OCI-LY1 (cell line): Measurements from ENCODE around the gene BCAS2.

ENCODE experiments used
- H2AFZ ChIP-seq: fragments of 200-600 bp; sonication (generic), shearing (Covaris generic); 2 replicates; pipeline ENCODE4 v1.6.0; 2014; ENCODE audit warnings: antibody characterized with exemption, mild to moderate bottlenecking, low read length
- H3F3A ChIP-seq: fragments of 200-600 bp; sonication (generic), shearing (Covaris generic); 2 replicates; pipeline ENCODE4 v1.6.0; 2014; ENCODE audit warnings: mild to moderate bottlenecking, antibody characterized with exemption, low read length, moderate library complexity; ENCODE audit not compliant: insufficient read depth
- H3K27ac ChIP-seq: fragments of 200-600 bp; sonication (generic); 2 replicates; pipeline ENCODE4 v1.5.1; 2014; ENCODE audit warnings: low read length, mixed run types, mild to moderate bottlenecking, low read depth; ENCODE audit not compliant: poor library complexity, severe bottlenecking
- H3K27me3 ChIP-seq: fragments of 200-600 bp; sonication (generic); 2 replicates; pipeline ENCODE4 v1.6.0; 2014; ENCODE audit warnings: antibody characterized with exemption, mild to moderate bottlenecking, low read length, moderate library complexity; ENCODE audit not compliant: insufficient read depth
- H3K36me3 ChIP-seq: fragments of 200-600 bp; sonication (generic); 2 replicates; pipeline ENCODE4 v1.6.1; 2014; ENCODE audit warnings: mild to moderate bottlenecking, antibody characterized with exemption, low read length, moderate library complexity, mixed read lengths; ENCODE audit not compliant: insufficient read depth
- H3K4me1 ChIP-seq: fragments of 200-600 bp; sonication (generic); 2 replicates; pipeline ENCODE4 v1.5.1; 2014; ENCODE audit warnings: mild to moderate bottlenecking, low read length, moderate library complexity; ENCODE audit not compliant: insufficient read depth, severe bottlenecking
- H3K4me2 ChIP-seq: fragments of 200-600 bp; sonication (generic), shearing (Covaris generic); 2 replicates; pipeline ENCODE4 v1.6.1; 2014; ENCODE audit warnings: low read length
- H3K4me3 ChIP-seq: fragments of 200-600 bp; sonication (generic); 2 replicates; pipeline ENCODE4 v1.5.1; 2014; ENCODE audit warnings: low read length, low read depth, mild to moderate bottlenecking, mixed read lengths; ENCODE audit not compliant: poor library complexity, severe bottlenecking
- H3K79me2 ChIP-seq: fragments of 200-600 bp; shearing (Covaris generic); 2 replicates; pipeline ENCODE4 v1.6.1; 2016; ENCODE audit warnings: mixed run types, low read length, mixed read lengths; ENCODE audit not compliant: insufficient read depth
- H3K9ac ChIP-seq: fragments of 200-600 bp; sonication (generic), shearing (Covaris generic); 2 replicates; pipeline ENCODE4 v1.6.1; 2014; ENCODE audit warnings: mild to moderate bottlenecking, low read length, mixed read lengths
- H3K9me2 ChIP-seq: fragments of 200-600 bp; sonication (generic), shearing (Covaris generic); 2 replicates; pipeline ENCODE4 v1.6.1; 2014; ENCODE audit warnings: low read depth, mild to moderate bottlenecking, low read length, mixed read lengths
- H3K9me3 ChIP-seq: fragments of 200-600 bp; shearing (Covaris generic); 2 replicates; pipeline ENCODE4 v1.6.1; 2014; ENCODE audit warnings: low read length, mixed read lengths
- H4K20me1 ChIP-seq: fragments of 200-600 bp; sonication (generic), shearing (Covaris generic); 2 replicates; pipeline ENCODE4 v1.6.0; 2016; ENCODE audit warnings: mild to moderate bottlenecking, low read length; ENCODE audit not compliant: insufficient read depth
- EZH2 ChIP-seq: fragments of 200-600 bp; sonication (generic), shearing (Covaris generic); IDR thresholded peaks from 2 replicates; pipeline ENCODE4 v1.8.0; 2017; ENCODE audit warnings: borderline replicate concordance, mixed run types, mild to moderate bottlenecking, antibody characterized with exemption, low read length, moderate library complexity, mixed read lengths
- TF ChIP-seq, protein P1 (sequence below): fragments of 200-600 bp; sonication (generic), shearing (Covaris generic); IDR thresholded peaks from 2 replicates; pipeline ENCODE4 v1.5.1; 2017; ENCODE audit warnings: mild to moderate bottlenecking, antibody characterized with exemption, low read length, moderate library complexity, mixed read lengths

Gene BCAS2

GRCh38 chr1:114609826-114610225 is 28.4 kb upstream of the BCAS2 start:
- Histone ChIP-seq H4K20me1 (no peaks in the 10 kb centered on the region), H3K27me3 (no peaks in the 10 kb centered on the region), H3K27ac (no peak overlapping the region), H3K79me2 (no peaks in the 10 kb centered on the region), H3K4me1 (no peaks in the 10 kb centered on the region), H2AFZ (no peak overlapping the region), H3K4me3 (no peak overlapping the region), H3K9ac (no peak overlapping the region), H3K36me3 (no peaks in the 10 kb centered on the region), H3K4me2 (no peak overlapping the region), H3K9me2 (no peaks in the 10 kb centered on the region), H3F3A (no peaks in the 10 kb centered on the region), H3K9me3 (no peaks in the 10 kb centered on the region)
- TF ChIP-seq EZH2 = no peak
- TF ChIP-seq, protein P1, sequence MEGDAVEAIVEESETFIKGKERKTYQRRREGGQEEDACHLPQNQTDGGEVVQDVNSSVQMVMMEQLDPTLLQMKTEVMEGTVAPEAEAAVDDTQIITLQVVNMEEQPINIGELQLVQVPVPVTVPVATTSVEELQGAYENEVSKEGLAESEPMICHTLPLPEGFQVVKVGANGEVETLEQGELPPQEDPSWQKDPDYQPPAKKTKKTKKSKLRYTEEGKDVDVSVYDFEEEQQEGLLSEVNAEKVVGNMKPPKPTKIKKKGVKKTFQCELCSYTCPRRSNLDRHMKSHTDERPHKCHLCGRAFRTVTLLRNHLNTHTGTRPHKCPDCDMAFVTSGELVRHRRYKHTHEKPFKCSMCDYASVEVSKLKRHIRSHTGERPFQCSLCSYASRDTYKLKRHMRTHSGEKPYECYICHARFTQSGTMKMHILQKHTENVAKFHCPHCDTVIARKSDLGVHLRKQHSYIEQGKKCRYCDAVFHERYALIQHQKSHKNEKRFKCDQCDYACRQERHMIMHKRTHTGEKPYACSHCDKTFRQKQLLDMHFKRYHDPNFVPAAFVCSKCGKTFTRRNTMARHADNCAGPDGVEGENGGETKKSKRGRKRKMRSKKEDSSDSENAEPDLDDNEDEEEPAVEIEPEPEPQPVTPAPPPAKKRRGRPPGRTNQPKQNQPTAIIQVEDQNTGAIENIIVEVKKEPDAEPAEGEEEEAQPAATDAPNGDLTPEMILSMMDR = no peak

- TF ChIP-seq, protein P1 = no peak
- TF ChIP-seq EZH2 = no peak
- no peaks in the 10 kb centered on the region for H3K36me3 ChIP-seq
- H3F3A ChIP-seq = no peaks in the 10 kb centered on the region
Observed at GRCh38 chr1:114609026-114609425, 27.6 kb upstream of the BCAS2 start.

GRCh38 chr1:114607223-114607622 is 25.8 kb upstream of the BCAS2 start:
- Histone ChIP-seq H3K9me3 (no peaks in the 10 kb centered on the region), H3K27me3 (no peaks in the 10 kb centered on the region), H3K9me2 (no peaks in the 10 kb centered on the region), H3K9ac (no peak overlapping the region), H3K79me2 (no peaks in the 10 kb centered on the region), H3K27ac (no peak overlapping the region), H2AFZ (no peak overlapping the region), H3K36me3 (no peaks in the 10 kb centered on the region), H3K4me3 (no peak overlapping the region), H3F3A (no peaks in the 10 kb centered on the region), H4K20me1 (no peaks in the 10 kb centered on the region), H3K4me2 (no peak overlapping the region), H3K4me1 (no peaks in the 10 kb centered on the region)
- TF ChIP-seq, protein P1 = no peak
- TF ChIP-seq EZH2 = no peak

More at GRCh38 chr1:114609026-114609425, 27.6 kb upstream of the BCAS2 start:
- Histone ChIP-seq H3K9ac (no peak overlapping the region), H3K27me3 (no peaks in the 10 kb centered on the region), H2AFZ (no peak overlapping the region), H3K27ac (no peak overlapping the region), H3K4me1 (no peaks in the 10 kb centered on the region), H3K79me2 (no peaks in the 10 kb centered on the region), H4K20me1 (no peaks in the 10 kb centered on the region), H3K9me3 (no peaks in the 10 kb centered on the region), H3K4me3 (no peak overlapping the region), H3K4me2 (no peak overlapping the region), H3K9me2 (no peaks in the 10 kb centered on the region)
